NCI-H187 treated with DMSO at 0.1 percent for 48 hours (cell line): ENCODE data around the gene SYCP2.
"Not testable (repeated sequence)": the region's sequence is repeated elsewhere in the genome, so short reads cannot be mapped to it uniquely, and the experiment has no call there.

ENCODE experiments used
- DNase-seq: peaks from one replicate; lab custom pipeline; 2025; lab: John Stamatoyannopoulos, UW

The SYCP2 gene, protein sequence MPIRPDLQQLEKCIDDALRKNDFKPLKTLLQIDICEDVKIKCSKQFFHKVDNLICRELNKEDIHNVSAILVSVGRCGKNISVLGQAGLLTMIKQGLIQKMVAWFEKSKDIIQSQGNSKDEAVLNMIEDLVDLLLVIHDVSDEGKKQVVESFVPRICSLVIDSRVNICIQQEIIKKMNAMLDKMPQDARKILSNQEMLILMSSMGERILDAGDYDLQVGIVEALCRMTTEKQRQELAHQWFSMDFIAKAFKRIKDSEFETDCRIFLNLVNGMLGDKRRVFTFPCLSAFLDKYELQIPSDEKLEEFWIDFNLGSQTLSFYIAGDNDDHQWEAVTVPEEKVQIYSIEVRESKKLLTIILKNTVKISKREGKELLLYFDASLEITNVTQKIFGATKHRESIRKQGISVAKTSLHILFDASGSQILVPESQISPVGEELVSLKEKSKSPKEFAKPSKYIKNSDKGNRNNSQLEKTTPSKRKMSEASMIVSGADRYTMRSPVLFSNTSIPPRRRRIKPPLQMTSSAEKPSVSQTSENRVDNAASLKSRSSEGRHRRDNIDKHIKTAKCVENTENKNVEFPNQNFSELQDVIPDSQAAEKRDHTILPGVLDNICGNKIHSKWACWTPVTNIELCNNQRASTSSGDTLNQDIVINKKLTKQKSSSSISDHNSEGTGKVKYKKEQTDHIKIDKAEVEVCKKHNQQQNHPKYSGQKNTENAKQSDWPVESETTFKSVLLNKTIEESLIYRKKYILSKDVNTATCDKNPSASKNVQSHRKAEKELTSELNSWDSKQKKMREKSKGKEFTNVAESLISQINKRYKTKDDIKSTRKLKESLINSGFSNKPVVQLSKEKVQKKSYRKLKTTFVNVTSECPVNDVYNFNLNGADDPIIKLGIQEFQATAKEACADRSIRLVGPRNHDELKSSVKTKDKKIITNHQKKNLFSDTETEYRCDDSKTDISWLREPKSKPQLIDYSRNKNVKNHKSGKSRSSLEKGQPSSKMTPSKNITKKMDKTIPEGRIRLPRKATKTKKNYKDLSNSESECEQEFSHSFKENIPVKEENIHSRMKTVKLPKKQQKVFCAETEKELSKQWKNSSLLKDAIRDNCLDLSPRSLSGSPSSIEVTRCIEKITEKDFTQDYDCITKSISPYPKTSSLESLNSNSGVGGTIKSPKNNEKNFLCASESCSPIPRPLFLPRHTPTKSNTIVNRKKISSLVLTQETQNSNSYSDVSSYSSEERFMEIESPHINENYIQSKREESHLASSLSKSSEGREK (N-terminal part only)

DNA sequence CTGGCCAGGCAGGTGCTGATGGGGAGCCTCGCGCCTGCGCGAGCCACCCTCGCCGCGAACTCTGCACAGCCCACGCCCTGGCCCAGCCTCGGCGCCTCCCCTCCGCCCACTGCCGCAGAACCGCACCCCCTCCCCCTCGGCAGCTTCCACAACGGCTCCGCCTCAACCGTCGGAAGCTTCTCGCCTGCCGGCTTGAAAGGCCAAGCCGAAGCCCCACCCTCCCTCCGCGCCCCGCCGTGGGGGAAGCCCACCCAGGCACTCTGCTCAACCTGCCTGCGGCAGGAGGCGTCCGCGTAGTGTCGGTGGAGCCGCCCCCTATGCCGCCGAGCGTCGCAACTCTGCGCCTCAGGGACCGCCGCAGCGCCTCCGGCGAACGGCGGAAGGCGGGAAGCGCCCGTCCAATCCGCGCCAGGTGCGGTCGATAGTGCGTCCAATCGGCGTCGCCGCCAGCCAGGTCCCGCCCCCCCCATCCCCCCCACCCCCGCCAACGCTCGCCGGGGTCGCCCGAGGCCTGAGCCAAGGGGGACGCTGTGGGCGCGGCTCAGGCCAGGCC, at the start of gene SYCP2:
Gene SYCP2 (minus strand): TSS at position 342 of the 553 bp plus-strand sequence. CDS start 11,224 bp downstream, outside the sequence.
- DNase-seq, result no peak

DNA sequence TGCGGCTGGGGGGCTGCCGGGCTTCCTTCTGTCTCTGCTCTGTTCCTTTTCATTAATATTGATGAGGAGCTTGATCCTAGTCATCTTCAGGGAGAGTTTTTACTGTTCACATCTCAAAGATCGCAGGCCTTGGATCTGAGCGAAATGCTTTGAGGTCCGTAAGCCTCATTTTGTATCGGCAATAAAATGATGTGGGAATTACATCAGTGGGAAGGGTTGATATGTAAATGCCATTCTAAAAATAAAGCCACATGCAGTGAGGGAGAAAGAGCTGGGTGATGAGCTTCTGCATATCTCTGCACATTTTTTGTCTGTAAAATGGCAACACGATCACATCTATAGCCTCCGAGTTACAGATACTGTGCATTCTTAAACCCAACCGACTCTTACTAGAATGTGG, 49.6 kb upstream of the SYCP2 start:
- no peak for DNase-seq

DNA sequence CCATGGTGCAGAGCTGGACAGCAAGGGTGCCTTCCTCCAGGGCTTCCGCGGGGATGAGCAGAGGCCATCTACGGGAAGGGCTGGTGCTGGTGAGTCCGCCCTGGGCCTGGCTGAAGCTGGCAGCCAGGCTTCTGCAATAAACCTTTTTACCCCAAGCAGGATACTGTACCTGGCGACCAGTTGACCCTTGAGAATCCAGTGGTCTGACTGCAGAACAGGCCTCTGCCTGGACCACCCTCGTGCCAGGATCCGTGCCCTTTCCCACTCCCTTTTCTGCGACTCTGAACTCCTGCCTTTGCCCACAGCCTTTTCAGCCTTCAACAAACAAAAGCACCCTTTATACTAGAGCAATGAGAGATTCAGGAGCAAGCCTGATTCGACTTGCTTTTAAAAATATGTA, 43.6 kb upstream of the SYCP2 start:
- no peak for DNase-seq

DNA sequence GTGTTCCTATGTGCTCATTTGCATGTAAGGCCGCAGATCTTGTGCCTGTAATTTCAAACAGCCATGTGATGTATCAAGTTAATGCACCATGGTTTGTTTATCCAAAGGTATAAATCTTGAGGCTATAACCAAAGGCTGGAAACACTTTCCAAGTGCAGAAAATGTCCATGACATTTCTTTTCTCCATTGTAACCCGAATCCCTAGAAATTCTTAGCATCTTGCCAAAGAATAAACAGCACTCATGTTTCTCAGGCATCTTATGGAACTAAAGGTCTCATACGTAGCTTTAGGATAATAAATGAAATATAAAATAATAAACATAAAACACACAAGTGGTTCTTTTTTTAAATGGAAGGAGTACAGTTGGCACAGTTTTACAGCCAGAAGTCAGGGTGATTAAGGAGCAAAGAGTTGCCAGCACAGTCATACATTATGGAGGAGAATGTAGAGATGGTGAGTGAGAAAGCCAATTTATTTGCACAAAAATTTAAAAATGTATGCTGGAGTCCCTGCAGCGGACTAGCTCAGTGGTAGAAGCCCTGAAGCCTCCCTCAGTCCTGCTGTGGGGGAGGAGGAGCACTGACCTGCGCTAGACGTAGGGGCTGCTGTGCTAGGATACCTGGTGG, 42.8 kb upstream of the SYCP2 start:
- no peak for DNase-seq

DNA sequence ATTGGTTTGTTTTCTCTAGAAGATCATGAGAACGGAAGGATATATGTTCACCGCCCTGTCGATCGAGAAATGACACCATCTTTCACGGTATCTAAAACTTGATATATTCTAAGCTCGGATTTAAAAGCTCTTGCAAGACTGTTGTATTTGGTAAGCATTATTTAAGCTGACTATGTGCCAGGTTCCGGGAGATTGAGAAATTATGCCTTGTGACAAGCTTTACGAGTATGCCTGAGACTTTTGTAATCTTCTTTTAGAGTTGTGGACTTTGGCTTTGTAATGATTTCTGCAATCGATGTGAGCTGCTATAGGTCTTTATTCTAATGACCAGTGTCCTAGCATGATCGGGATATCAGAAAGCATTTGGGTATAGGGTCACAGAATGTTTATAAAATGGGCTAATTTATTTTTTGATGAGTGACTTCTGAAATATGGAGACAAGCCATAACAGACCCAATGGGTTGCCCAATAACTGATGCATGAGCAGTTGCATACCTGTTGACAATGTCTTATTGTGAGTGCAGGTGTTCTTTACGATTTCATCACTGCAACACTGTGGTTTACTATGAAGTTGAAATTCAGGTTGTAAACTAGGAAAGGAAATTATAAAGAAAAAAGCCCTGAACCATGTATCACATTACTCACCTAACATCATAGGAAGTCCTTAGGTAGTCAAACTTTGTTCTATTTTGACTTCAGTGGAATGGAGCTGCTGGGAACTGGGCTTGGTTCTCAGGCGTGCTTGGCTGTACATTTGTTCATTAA, 38.8 kb upstream of the SYCP2 start:
- no peak for DNase-seq

DNA sequence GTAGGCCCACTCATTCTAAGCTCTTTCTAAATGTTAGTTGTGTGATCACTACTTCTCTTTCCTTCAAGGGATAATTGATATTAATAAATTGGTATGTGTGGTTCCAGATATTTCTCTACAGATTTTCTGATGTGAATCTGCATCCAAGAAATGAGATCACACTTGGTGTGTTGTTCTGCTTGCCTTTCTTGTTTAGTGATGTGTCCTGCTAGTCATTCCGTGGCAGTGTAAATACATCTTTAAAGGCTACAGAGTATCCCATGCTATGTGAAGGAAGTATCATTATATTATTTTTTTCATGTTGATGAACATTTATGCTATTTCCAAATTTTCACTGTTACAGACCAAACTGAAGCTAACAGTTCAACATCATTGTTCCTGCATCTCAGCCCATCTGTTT, 38.0 kb upstream of the SYCP2 start:
- DNase-seq, result no peak

DNA sequence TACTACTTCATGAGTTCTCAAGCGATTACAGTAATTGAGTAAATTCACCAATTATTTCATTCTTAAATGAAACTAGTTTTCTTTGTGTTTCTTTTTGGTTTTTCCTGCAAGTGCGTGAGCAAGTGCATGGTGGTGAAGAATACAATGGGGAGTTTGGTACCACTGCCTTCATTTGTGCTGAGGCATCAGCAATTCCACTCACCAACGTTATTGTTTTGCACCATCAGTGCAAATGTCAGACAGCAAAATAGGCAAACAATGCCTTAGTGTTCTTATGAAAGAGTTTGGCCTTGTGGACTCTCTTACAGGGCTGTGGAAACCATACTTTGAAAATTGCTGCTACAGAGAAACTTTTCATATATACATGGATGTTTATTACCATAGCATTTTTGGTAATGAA, 33.0 kb upstream of the SYCP2 start:
- DNase-seq, result no peak

DNA sequence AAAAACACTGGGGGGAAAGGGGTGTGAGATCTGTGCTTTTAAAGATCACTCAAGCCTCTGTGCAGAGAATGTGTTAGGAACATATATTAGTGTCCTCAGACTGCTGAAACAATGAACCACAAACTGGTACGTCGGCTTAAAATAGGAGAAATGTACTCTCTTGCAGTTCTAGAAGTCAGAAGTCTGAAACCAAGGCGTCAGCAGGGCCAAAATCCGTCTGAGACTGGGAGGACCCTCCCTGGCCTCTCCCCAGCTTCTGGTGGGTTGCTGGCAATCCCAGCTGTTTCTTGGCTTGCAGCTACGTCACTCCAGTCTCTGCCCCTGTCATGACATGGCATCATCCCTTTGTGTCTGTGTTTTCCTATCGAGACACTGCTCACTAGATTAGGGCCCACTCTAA, 28.7 kb upstream of the SYCP2 start:
- DNase-seq, result no peak

DNA sequence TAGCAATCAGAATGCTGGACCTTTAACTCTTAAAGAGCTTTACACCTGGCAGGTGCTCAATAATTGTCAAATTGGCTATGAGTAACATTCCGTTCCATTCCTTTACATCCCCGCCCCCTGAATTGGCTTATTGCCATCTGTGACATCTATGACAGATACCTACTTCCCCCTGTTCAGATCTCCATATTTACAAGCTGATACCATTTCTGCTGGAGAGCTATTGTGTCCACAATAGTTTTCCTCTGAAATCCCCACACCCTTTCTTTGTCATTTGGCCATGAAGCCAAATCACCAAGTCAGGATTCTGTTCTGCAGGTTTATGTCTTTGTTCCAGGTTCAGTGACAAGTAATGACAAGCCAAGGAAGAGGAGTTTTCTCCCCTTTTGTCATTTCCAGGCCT, 28.0 kb upstream of the SYCP2 start:
- DNase-seq, result no peak

DNA sequence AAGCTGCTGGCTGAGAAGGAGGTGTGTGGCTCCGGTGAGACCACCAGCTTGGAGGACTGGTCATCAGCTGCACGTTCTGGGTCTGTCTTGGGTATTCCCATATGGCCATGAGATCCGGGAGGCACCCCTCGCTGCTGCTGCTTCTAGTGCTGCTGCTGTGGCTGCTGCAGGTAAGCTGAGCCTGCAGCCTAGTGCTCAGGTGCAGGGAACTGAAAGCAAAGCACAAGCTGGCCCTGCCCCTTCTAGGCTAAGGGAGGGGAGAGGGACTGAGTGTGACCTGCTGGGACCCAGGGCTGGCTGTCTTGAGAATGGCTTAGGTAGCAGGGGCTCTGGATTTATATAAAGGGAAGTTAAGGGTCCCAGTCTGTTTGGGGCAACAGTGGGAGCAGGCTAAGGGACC, 25.2 kb upstream of the SYCP2 start:
- DNase-seq, result no peak

DNA sequence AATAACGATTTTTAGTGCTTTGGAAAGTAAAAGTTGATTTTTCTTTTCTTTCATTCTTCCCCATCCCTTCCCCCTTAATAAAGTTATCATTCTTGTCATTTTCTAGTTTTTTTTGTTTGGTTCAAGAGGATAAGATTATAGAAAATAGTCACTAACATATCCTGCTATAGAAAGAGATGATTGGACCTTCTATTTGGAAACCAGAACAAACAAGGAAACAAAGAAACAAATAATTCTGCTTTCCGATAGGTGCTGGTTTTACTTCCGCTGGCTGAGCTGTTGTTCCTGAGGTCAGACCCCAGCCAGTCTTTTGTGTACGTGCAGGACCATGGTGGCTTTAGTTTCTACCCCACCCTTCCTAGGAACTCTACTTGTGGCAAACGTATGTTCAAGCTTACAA, 24.7 kb upstream of the SYCP2 start, which contains the start of gene CDH26:
Gene CDH26 (plus strand): TSS at position 301 of the 400 bp plus-strand sequence. CDS start 304 bp downstream, outside the sequence.
- DNase-seq, result no peak

DNA sequence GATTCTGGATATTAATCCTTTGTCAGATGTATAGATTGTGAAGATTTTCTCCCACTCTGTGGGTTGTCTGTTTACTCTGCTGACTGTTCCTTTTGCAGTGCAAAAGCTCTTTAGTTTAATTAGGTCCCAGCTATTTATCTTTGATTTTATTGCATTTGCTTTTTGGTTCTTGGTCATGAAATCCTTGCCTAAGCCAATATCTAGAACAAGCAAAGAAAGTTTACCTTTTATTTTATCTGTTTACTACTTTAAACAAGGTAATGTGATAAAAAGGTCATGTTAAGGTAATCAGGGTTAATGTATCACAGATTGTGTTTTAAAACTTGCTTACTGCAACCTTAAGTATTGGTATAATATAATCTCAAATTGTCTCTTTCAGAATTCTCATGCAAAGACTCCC, 24.1 kb upstream of the SYCP2 start:
- not testable (repeated sequence) for DNase-seq

DNA sequence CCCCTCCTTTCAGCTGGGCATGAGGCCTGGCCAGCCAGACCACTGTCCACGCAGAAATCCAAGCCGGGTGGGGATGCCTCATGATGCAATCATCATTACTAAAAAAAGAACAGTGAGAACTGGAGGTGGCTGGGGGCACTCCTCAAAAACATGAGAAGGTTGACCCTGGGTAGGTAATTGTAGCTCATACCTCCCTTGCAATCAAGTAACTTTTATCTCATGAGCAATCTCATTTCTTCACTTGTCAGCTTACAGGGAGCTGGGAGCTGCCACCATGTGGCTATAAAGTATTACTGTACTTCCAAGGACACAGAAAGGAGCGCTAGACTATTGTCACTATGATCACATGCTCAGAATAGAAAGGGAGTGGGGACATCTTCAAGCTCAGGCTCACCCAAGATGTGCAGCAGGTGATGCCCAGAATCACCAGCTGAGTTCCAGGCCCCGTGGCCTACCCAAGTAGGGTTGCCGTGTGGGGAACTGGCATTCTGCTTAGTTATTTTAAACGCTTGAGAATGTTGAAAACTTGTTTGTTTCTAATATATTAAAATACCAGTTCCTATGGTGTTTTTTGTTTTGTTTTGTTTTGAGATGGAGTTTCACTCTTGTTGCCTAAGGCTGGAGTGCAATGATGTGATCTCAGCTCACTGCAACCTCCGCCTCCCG, 21.8 kb upstream of the SYCP2 start:
- no peak for DNase-seq

DNA sequence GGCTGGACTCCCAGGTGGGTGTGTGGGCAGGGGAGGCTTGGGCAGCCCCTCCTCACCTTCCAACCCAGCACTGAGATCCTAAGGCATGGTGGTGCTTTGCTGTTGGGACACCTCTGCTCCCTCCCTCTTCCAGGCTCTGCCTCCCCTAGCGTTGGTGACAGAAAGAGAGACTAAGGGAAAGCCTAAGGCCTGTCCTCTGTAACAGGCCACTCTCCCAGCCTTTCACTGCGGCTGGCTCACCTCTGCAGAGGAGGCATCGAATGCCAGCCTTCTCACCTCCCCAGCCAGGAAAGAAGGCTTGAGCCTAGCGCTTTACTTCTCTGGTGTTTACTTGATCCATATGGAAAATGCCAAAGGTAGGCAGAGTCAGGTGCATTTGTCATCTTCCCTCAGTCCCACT, 21.3 kb upstream of the SYCP2 start:
- DNase-seq, result no peak

DNA sequence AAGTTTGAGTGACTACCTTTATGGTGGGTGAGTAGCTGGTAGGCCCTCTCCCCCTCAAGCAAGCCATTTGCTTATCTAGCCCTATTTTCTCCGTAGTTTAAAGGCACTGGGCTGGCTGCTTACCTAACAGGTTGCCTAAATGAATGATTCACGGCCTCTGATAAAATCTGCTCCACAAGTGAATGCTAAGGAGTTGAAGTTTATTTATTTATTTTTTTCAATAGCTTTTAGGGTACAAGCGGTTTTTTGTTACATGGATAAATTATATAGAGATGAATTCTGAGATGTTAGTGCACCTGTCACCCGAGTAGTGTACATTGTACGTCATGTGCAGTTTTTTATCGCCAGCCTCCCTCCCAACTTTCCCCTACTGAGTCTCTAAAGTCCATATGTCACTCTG, 16.5 kb upstream of the SYCP2 start:
- DNase-seq, result no peak

DNA sequence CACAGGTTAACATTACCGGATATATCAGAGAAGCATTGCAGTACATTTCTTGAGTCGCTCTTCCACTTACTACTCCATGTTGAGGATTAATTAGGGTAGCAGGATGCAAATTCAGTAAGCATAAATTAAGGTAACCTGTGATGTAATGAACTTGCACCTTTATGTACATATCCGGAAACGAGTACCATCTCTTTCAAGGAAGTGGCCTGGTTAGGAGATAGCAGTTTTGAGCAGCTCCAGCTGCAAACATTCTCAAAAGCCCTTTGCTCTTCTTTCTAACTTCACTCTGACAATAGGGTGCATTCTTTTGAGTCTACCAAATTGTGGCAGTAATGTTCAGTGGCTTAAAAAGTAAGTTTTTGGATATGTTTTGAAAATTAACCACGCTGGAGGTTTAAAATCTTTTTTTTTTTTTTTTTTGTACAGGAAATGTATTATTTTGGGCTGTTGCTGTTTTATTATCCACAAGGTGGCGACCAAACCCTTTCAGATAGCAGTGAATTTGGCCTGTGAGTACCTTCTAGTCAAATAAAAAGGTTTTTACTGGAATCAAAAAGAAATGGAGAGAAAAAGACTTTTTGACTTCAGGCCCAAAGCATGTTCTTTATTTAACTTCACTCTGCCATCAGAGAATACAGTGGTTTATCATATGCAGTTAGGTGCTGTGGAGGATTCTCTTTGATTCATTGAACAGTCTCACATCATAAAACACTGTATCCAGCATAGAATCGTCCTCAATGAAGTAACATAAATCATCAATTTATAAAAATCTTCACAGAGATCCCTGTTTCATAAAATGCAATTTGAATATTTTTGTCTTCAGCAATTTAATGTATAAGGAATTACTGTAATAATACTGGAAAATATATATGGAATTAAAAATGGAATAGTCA, 15.6 kb upstream of the SYCP2 start:
- no peak for DNase-seq

DNA sequence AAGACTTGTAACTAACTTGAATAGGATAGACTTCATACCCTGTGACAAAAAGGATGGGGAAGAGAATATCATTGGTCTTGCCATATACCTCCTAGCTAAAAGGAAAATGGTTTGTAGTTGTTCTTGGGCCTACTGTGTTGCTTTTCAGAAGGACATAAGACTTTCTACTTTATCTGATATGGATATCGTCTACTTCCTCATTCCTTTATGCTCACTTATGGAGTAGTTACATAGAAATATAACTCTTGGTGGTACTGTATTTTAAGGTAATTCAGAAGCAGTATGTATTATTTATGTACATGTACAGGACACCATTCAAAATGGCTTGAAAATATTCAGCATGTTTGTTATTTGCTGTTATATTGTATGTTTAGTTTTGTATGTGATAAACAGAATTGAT, 14.8 kb upstream of the SYCP2 start:
- no peak for DNase-seq

DNA sequence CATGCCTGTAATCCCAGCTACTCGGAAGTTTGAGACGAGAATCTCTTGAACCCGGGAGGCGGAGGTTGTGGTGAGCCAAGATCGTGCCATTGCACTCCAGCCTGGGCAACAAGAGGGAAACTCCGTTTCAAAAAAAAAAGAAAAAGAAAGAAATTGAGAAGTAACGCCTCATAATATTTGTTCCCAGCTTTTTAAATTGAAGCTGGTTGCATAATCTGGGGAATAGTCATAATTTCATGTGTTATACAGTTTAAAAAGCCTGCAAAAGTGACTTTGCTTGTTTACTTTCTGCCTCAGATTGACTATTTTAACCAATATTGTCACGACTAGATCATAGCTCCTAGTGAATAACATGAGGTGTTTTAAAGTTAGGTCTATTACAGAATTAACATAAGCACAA, 13.9 kb upstream of the SYCP2 start:
- DNase-seq, result no peak

DNA sequence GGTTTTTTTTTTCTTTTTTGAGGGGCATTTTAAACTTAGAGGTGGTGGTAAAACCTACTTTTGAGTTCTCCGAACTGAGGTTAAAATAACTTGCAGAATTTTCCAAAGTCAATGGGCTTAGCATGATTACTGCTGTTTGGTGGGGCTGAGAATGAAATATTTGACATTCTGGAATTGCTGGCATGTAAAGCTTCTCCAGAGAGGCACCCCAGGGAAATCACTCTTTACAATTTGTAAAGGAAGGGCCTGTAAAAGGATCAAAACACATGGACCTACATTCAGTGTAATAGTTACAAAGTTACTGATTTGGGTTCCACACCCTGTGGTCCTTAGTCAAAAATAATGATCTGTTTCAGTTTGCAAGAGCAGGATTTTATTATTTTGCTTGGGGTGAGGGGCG, 12.3 kb upstream of the SYCP2 start:
- no peak for DNase-seq
